Upper lobe of right lung (tissue), 1 donor: Measurements from ENCODE around the gene DIS3. TPM values are rescaled to one million over a fixed set of nuclear protein-coding genes. Genes with fewer than 3 reads are reported as not detected.
"Not testable (repeated sequence)": the region's sequence is repeated elsewhere in the genome, so short reads cannot be mapped to it uniquely, and the experiment has no call there.

Source experiments
- ATAC-seq: fragments of 200-7000 bp; cut with Tn5 transposase; one replicate; pipeline ENCODE4 v1.9.1; 2020; ENCODE audit warnings: mild to moderate bottlenecking, moderate library complexity
- DNase-seq: peaks from one replicate; pipeline ENCODE4 v3.0.0-alpha.2; 2020
- H3K27ac ChIP-seq: fragments of 200-600 bp; one replicate; pipeline ENCODE4 v1.8.0; 2022
- H3K27me3 ChIP-seq: fragments of 200-600 bp; one replicate; pipeline ENCODE4 v1.8.0; 2022; ENCODE audit warnings: mild to moderate bottlenecking
- H3K36me3 ChIP-seq: fragments of 200-600 bp; one replicate; pipeline ENCODE4 v1.8.0; 2022
- H3K4me1 ChIP-seq: fragments of 200-600 bp; one replicate; pipeline ENCODE4 v1.8.0; 2022
- H3K4me3 ChIP-seq: fragments of 200-600 bp; one replicate; pipeline ENCODE4 v1.8.0; 2022; ENCODE audit warnings: mild to moderate bottlenecking
- H3K9me3 ChIP-seq: fragments of 200-600 bp; one replicate; pipeline ENCODE4 v1.8.0; 2022
- intact Hi-C: fragments of 100-400 bp; cut with DNase I; formaldehyde crosslinking; loops from one replicate; pipeline ENCODE4 v1.11.0; 2022
- total RNA-seq: library from RNA; stranded (reverse); fragmentation: NEBNext Ultra II Directional; extraction: Animal tissue kit (Norgen Biotek cat#: 25700); gene quantifications from one replicate; pipeline ENCODE4 v1.2.1, GENCODE V29; 2021
- TF ChIP-seq, protein P1 (sequence below): fragments of 200-600 bp; IDR thresholded peaks from one replicate; pipeline ENCODE4 v1.8.0; 2022; ENCODE audit warnings: antibody characterized with exemption
- donor health status: DM: no; HTN: yes; CAD: no; lungs with severe emphysema.

Gene DIS3
- total RNA-seq, 1 donor from 2014 or later, result 30.2 TPM

DNA sequence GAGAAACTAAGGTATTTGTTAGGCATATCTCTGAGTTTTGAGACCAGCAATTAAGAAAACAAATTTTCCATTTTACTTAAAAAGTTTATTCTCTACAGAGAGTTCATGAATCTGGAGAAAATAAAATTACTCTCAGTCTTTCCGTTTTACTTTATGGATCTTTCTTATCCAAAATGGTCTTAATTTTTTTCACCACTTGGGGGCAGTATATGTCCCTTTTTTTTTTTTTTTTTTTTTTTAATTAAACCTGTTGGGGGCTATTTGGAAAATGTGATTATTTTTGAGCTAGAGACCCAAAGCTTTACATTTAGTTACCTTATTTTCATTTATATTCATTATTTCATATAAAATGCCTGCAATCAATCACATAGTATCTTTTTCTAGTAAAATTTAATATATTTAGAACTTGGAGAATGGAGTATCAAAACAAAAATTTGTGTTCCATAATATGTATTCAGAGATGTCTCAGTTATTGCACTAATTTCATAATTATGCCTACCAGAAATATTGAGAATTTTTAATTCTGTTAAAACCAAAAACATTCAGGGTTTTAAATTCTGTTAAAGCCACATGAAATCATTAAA lies 27.3 kb upstream of the DIS3 start:
- Histone ChIP-seq H3K36me3 (peaks cover 9% of the 10 kb centered on the region), H3K27me3 (no peaks in the 10 kb centered on the region), H3K4me1 (peaks cover 3% of the 10 kb centered on the region), H3K4me3 (no peak overlapping the region), H3K9me3 (no peaks in the 10 kb centered on the region), H3K27ac (no peak overlapping the region)
- DNase-seq (no peak), ATAC-seq (no peak)
- TF ChIP-seq, protein P1, sequence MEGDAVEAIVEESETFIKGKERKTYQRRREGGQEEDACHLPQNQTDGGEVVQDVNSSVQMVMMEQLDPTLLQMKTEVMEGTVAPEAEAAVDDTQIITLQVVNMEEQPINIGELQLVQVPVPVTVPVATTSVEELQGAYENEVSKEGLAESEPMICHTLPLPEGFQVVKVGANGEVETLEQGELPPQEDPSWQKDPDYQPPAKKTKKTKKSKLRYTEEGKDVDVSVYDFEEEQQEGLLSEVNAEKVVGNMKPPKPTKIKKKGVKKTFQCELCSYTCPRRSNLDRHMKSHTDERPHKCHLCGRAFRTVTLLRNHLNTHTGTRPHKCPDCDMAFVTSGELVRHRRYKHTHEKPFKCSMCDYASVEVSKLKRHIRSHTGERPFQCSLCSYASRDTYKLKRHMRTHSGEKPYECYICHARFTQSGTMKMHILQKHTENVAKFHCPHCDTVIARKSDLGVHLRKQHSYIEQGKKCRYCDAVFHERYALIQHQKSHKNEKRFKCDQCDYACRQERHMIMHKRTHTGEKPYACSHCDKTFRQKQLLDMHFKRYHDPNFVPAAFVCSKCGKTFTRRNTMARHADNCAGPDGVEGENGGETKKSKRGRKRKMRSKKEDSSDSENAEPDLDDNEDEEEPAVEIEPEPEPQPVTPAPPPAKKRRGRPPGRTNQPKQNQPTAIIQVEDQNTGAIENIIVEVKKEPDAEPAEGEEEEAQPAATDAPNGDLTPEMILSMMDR, result peak; percentile 68
- intact Hi-C loops, result no loop called here

DNA sequence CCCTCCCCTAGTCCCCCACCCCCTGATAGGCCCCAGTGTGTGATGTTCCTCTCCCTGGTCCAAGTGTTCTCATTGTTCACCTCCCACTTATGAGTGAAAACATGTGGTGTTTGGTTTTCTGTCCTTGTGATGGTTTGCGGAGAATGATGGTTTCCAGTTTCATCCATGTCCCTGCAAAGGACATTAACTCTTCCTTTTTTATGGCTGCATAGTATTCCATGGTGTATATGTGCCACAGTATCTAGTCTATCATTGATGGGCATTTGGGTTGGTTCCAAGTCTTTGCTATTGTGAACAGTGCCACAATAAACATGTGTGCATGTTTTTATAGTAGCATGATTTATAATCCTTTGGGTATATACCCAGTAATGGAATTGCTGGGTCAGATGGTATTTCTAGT lies 24.8 kb upstream of the DIS3 start:
- H3K36me3 ChIP-seq, H3K27ac ChIP-seq, H3K9me3 ChIP-seq, H3K4me3 ChIP-seq, H3K4me1 ChIP-seq, intact Hi-C loops, ATAC-seq, DNase-seq, H3K27me3 ChIP-seq: not testable (repeated sequence)

DNA sequence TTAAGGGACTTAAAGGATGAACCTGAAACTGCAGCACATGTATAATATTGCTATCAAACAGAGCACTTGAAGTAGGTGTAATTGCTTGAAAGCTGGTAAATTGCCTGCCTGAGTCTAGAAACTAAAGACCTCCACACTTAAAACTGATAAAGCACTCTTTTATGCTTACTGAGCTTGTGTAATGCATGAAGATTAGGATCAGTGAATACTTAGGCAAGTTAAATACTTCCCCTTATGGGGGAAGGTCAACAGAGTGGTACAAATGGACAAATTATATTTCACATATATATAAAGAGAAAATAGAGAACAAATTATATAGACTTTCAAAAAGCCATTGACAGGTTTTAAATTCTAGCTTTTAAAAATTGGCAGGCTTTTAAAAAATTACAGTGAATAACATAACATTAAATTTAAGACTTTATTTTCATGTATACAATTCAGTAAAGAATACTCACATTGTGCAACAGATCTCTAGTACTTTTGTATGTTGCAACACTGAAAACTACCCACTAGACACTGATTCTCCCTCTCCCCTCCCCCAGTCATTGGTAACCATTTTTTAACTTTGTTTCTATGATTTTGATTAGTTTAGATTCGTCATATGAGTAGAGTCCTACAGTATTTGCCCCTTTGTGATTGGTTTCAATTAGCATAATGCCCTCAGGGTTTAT lies 24.1 kb upstream of the DIS3 start:
- DNase-seq (no peak), ATAC-seq (no peak)
- Histone ChIP-seq H3K27me3 (no peaks in the 10 kb centered on the region), H3K27ac (no peak overlapping the region), H3K4me3 (no peak overlapping the region), H3K36me3 (peaks cover 9% of the 10 kb centered on the region), H3K4me1 (peaks cover 3% of the 10 kb centered on the region), H3K9me3 (no peaks in the 10 kb centered on the region)
- TF ChIP-seq, protein P1, result no peak
- intact Hi-C loops, result no loop called here

DNA sequence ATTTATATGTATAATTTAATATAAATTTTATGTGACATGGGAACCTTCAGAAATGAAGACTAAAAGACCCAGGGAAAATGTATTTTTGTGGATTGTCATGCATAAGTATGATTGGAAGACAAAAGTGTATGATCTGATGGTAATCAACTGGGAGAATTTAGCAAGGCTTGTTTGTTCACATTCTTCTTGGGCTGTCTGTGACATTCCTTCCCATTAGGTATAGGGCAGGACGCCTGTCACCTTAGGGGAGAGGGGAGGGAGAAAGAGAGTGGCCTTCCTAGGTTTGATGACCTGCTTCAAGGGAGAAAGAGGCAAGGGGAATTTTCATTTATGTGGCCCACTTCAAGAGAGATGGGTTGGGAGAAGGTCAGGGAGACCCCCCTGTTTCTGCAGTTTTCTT lies 22.6 kb upstream of the DIS3 start:
- DNase-seq, result no peak
- intact Hi-C loops, result no loop called here
- ATAC-seq, result no peak
- peaks cover 3% of the 10 kb centered on the region for H3K4me1 ChIP-seq
- H3K4me3 ChIP-seq, result no peak overlapping the region
- H3K9me3 ChIP-seq, result no peaks in the 10 kb centered on the region
- TF ChIP-seq, protein P1, result no peak
- H3K27ac ChIP-seq, result no peak overlapping the region
- no peaks in the 10 kb centered on the region for H3K27me3 ChIP-seq
- H3K36me3 ChIP-seq, result peaks cover 19% of the 10 kb centered on the region

DNA sequence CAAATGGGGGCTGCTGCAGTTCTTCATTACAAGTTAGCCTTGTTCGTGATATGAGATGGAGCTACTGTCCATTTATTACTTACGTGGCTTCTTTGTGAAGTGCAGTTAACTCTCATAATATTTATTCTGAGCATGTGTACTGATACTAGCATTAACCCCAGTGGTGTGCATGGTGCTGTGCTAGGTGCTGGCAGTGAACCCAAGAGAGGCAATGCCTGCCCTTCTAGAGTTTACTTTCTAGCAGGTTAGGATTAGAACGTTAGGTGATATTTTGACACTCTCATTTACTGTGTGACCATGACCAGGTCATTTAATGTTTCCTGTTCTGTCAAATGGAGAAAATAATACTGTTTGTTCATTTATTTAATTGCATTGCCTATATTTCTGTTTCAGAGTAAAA lies 17.1 kb upstream of the DIS3 start:
- DNase-seq, result no peak
- no peaks in the 10 kb centered on the region for H3K9me3 ChIP-seq
- no peaks in the 10 kb centered on the region for H3K27me3 ChIP-seq
- H3K36me3 ChIP-seq, result peaks cover 60% of the 10 kb centered on the region
- ATAC-seq, result no peak
- no peak overlapping the region for H3K4me3 ChIP-seq
- TF ChIP-seq, protein P1, result no peak
- no peaks in the 10 kb centered on the region for H3K4me1 ChIP-seq
- H3K27ac ChIP-seq, result no peak overlapping the region
- intact Hi-C loops, result no loop called here

DNA sequence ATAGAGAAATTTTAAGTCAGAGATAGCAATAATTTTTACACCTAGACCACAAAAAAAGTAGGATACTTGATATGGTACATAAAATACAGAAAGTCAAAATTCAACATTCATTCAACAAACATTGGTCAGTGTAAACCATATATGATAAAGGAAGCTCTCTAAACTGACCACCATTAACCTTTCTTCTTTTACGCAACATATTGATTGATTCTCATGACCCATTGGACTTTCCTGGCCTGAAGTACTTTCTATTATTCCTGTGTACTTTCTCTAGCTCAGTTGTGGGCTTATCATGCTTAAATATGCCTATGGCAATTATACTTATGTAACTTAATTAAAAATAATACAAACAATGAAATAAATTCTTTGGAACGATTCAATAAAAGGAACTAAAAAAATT lies 10.9 kb upstream of the DIS3 start:
- intact Hi-C loops, result no loop called here
- no peak for DNase-seq
- TF ChIP-seq, protein P1, result no peak

More for the DNA sequence above, 10.9 kb upstream of the DIS3 start:
- ATAC-seq, result no peak
- Histone ChIP-seq H3K27me3 (no peaks in the 10 kb centered on the region), H3K4me3 (no peak overlapping the region), H3K9me3 (no peaks in the 10 kb centered on the region), H3K4me1 (no peaks in the 10 kb centered on the region), H3K36me3 (peaks cover 54% of the 10 kb centered on the region), H3K27ac (no peak overlapping the region)
